Renal cortex interstitium (tissue), 3 donors: ENCODE data around the gene RDH8. TPM values are rescaled to one million over a fixed set of nuclear protein-coding genes. Genes with fewer than 3 reads are reported as not detected.

Experiments
- polyA plus RNA-seq, 3 donors: library from polyadenylated mRNA; unstranded; fragments of 120-200 nt; gene quantifications; one replicate each; pipeline ENCODE4 v1.2.1, GENCODE V29; 2013; ENCODE audit not compliant: insufficient read length in 3 of 3

RDH8 gene
- polyA plus RNA-seq, 3 donors: 0.27 TPM; not detected in 2

Other genes with a start within 250 kb of the RDH8 start
- gene ZNF846, start 244.7 kb upstream of the RDH8 start, polyA plus RNA-seq: 10 to 100 TPM; 20.1 to 33.0 (median 20.5) TPM
- gene FBXL12, start 194.4 kb upstream of the RDH8 start, polyA plus RNA-seq: 10 to 100 TPM; 26.6 to 35.3 (median 29.2) TPM
- 100 to 1,000 TPM; 261 to 311 (median 295) TPM for gene UBL5, start 185.6 kb upstream of the RDH8 start, polyA plus RNA-seq
- gene PIN1, start 178.2 kb upstream of the RDH8 start, polyA plus RNA-seq: 10 to 100 TPM; 46.7 to 76.9 (median 64.0) TPM
- 10 to 100 TPM; 21.1 to 26.8 (median 21.1) TPM for gene OLFM2, start 77.0 kb upstream of the RDH8 start, polyA plus RNA-seq
- gene COL5A3, start 3.0 kb upstream of the RDH8 start, polyA plus RNA-seq: 1 to 10 TPM in 1 of 3 donors, under 1 TPM in 2; 0.56 to 1.7 (median 0.96) TPM
- gene SHFL, start 72.8 kb downstream of the RDH8 start, polyA plus RNA-seq: 10 to 100 TPM; 24.1 to 31.0 (median 25.9) TPM
- 1 to 10 TPM; 1.4 to 2.9 (median 2.9) TPM for gene ANGPTL6, start 89.2 kb downstream of the RDH8 start, polyA plus RNA-seq
- gene PPAN, start 92.9 kb downstream of the RDH8 start, polyA plus RNA-seq: 10 to 100 TPM; 24.7 to 38.9 (median 34.5) TPM
- 10 to 100 TPM; 11.1 to 16.8 (median 14.6) TPM for gene P2RY11, start 98.2 kb downstream of the RDH8 start, polyA plus RNA-seq
- gene EIF3G, start 106.4 kb downstream of the RDH8 start, polyA plus RNA-seq: 100 to 1,000 TPM; 194 to 214 (median 205) TPM
- gene DNMT1, start 181.5 kb downstream of the RDH8 start, polyA plus RNA-seq: 100 to 1,000 TPM; 103 to 131 (median 113) TPM
- 10 to 100 TPM; 10.2 to 13.0 (median 12.2) TPM for gene S1PR2, start 217.8 kb downstream of the RDH8 start, polyA plus RNA-seq
- 10 to 100 TPM; 32.0 to 51.4 (median 50.5) TPM for gene MRPL4, start 238.7 kb downstream of the RDH8 start, polyA plus RNA-seq